Neural cell (in vitro differentiated cells): ENCODE results near the gene INAVA.

ENCODE experiments used
- CTCF ChIP-seq: fragments of 450-650 bp; IDR thresholded peaks from 2 replicates; pipeline ENCODE4 v1.5.1; 2014; ENCODE audit warnings: antibody characterized with exemption, mild to moderate bottlenecking, moderate library complexity; ENCODE audit not compliant: poor library complexity, severe bottlenecking
- EP300 ChIP-seq: fragments of 450-650 bp; conservative IDR thresholded peaks from 2 replicates; pipeline ENCODE4 v1.6.1; 2014; ENCODE audit warnings: antibody characterized with exemption, mild to moderate bottlenecking, moderate library complexity; ENCODE audit not compliant: poor library complexity, severe bottlenecking
- EZH2 ChIP-seq: fragments of 200-600, 300-800 bp; shearing (Covaris generic), sonication (generic); IDR thresholded peaks from 2 replicates; pipeline ENCODE4 v1.6.1; 2014; ENCODE audit warnings: antibody characterized with exemption, low read length, borderline replicate concordance, mild to moderate bottlenecking; ENCODE audit not compliant: insufficient read depth, poor library complexity, severe bottlenecking
- MXI1 ChIP-seq: fragments of 450-650 bp; conservative IDR thresholded peaks from 2 replicates; pipeline ENCODE4 v1.6.1; 2014; ENCODE audit warnings: antibody characterized with exemption, mild to moderate bottlenecking; ENCODE audit not compliant: poor library complexity, severe bottlenecking
- POLR2AphosphoS5 ChIP-seq: IDR thresholded peaks from 2 replicates; pipeline ENCODE4 v1.6.1; 2012
- RAD21 ChIP-seq: fragments of 450-650 bp; conservative IDR thresholded peaks from 2 replicates; pipeline ENCODE4 v1.6.1; 2014; ENCODE audit warnings: antibody characterized with exemption, mild to moderate bottlenecking, moderate library complexity
- TAF1 ChIP-seq: IDR thresholded peaks from 2 replicates; pipeline ENCODE4 v1.6.1; 2012; ENCODE audit warnings: low read depth

GRCh38 chr1:200877839-200878551 is 16.7 kb upstream of the INAVA start:
- TF ChIP-seq TAF1, result no peak
- no peak for TF ChIP-seq CTCF
- TF ChIP-seq MXI1, result no peak
- TF ChIP-seq EP300, result no peak
- TF ChIP-seq POLR2AphosphoS5, result no peak
- no peak for TF ChIP-seq EZH2
- TF ChIP-seq RAD21, result no peak
